Right kidney (tissue), 1 donor: Measurements from ENCODE around the gene ATPAF1.

ENCODE experiments used
- DNase-seq: peaks from one replicate; pipeline ENCODE4 v3.0.0-alpha.2; 2016

Gene ATPAF1

GRCh38 chr1:46615735-46616134, 52.4 kb downstream of the ATPAF1 start:
- DNase-seq, result no peak

- DNase-seq, result no peak
Observed at GRCh38 chr1:46615088-46615487, 53.1 kb downstream of the ATPAF1 start.

- no peak for DNase-seq
Observed at GRCh38 chr1:46614604-46614984, 53.6 kb downstream of the ATPAF1 start.

- no peak for DNase-seq
Observed at GRCh38 chr1:46613661-46614603, 54.2 kb downstream of the ATPAF1 start.

- no peak for DNase-seq
Observed at GRCh38 chr1:46612937-46613660, 55.1 kb downstream of the ATPAF1 start.

- no peak for DNase-seq
Observed at GRCh38 chr1:46611691-46612221, 56.4 kb downstream of the ATPAF1 start.

- no peak for DNase-seq
Observed at GRCh38 chr1:46607345-46608130, 60.6 kb downstream of the ATPAF1 start.

- no peak for DNase-seq
Observed at GRCh38 chr1:46606255-46606965, 61.8 kb downstream of the ATPAF1 start.

GRCh38 chr1:46605232-46605631, 62.9 kb downstream of the ATPAF1 start:
- DNase-seq, result no peak

GRCh38 chr1:46603858-46604549, 64.2 kb downstream of the ATPAF1 start, which contains the start of gene MKNK1:
MKNK1 (minus strand) TSS chr1:46604268; CDS start chr1:46583327, 20,941 bp downstream.
- peak; percentile 93 for DNase-seq

- DNase-seq, result no peak
Observed at GRCh38 chr1:46603481-46603857, 64.7 kb downstream of the ATPAF1 start.

- no peak for DNase-seq
Observed at GRCh38 chr1:46601257-46602007, 66.7 kb downstream of the ATPAF1 start.

GRCh38 chr1:46599059-46599970, 68.8 kb downstream of the ATPAF1 start:
- no peak for DNase-seq

GRCh38 chr1:46596846-46597245, 71.3 kb downstream of the ATPAF1 start:
- no peak for DNase-seq

- DNase-seq, result no peak
Observed at GRCh38 chr1:46596036-46596435, 72.1 kb downstream of the ATPAF1 start.

- no peak for DNase-seq
Observed at GRCh38 chr1:46595127-46595526, 73.0 kb downstream of the ATPAF1 start.

GRCh38 chr1:46594063-46594462, 74.1 kb downstream of the ATPAF1 start:
- DNase-seq, result no peak

GRCh38 chr1:46592823-46593222, 75.3 kb downstream of the ATPAF1 start:
- no peak for DNase-seq

GRCh38 chr1:46589529-46589928, 78.6 kb downstream of the ATPAF1 start:
- DNase-seq, result no peak
